GM12873 (cell line): ENCODE data around the gene PITX1.

Source experiments
- CTCF ChIP-seq: IDR thresholded peaks from 2 replicates; pipeline ENCODE4 v1.5.1; 2012; ENCODE audit warnings: low read depth, mild to moderate bottlenecking, moderate library complexity, low read length, control low read depth; ENCODE audit not compliant: insufficient read depth; ENCODE audit errors: missing control alignments

Gene PITX1

GRCh38 chr5:135047347-135047695 is 13.3 kb upstream of the PITX1 start:
- TF ChIP-seq CTCF, result no peak

DNA sequence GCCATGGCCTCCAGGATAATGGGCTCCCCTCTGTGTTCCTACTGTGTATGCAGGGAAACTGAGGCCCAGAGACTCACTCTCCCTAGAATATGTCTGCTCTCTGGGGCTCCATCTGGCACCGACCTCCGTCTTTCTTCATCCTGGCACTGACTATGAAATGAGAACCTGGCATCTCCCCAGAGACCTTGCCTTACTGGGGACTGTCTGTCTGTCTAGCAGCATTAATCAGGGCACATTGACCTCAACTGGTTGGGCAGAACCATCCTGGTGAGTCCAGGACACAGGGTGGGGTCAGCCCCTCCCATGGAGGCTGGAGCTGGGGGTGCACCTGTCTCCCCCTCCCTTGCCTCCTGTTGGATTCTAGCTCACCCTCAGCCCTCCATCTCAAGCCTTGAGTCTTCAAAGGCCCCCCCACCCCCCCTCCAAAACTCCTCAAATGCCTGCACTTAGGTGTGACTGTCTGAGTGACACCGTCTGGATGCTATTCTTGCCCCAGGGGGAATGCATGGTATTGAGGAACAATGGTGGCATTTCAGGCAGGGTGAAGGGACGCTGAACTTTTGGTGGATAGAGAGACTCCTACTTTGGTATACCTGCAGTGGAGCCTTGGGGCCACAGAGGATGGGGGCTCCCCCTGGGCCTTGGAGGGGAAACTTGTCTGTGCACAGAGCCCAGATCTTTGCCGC is 12.8 kb upstream of the PITX1 start:
- no peak for TF ChIP-seq CTCF

DNA sequence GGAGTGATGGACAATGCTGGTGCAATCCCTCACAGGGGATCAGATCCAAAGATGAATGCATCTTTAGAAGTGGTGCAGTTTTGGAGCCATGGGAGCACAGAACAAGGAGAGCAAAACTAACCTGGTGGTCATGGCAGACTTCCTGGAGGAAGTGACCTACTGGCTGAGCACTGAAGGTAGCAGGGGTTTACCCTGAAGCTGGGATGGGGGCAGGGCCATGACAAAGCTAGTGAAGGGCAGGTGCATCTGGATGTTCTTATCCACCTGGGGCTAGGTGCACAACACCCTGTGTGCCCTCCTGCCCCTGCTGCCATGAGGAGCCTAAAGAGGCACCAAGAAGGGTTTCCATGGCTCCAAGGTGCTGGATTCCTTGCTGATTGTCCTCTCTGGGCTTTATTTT is 11.5 kb upstream of the PITX1 start:
- no peak for TF ChIP-seq CTCF

DNA sequence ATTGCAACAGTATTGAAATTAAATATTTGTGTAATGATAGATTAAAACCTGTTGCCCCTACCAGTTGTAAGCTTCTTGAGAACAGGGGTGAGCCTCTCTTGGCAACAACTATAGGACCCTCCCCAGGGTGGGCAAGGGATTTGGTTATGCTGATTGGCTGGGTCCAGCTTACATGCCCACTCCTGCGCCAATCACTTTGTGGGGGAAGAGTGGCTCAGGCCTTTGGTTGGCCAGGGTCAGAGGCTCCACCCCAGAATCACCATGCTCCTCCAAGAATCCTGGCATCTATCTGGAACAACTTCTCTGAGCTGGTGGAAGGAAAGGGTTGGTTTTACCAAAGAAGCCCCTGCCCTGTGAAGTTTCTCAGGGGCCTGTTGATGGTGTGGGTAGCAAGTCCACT is 8.6 kb upstream of the PITX1 start:
- no peak for TF ChIP-seq CTCF

GRCh38 chr5:135041726-135042125 is 7.7 kb upstream of the PITX1 start:
- TF ChIP-seq CTCF, result no peak

- TF ChIP-seq CTCF, result no peak
Measured at GRCh38 chr5:135041145-135041587, 7.1 kb upstream of the PITX1 start.

DNA sequence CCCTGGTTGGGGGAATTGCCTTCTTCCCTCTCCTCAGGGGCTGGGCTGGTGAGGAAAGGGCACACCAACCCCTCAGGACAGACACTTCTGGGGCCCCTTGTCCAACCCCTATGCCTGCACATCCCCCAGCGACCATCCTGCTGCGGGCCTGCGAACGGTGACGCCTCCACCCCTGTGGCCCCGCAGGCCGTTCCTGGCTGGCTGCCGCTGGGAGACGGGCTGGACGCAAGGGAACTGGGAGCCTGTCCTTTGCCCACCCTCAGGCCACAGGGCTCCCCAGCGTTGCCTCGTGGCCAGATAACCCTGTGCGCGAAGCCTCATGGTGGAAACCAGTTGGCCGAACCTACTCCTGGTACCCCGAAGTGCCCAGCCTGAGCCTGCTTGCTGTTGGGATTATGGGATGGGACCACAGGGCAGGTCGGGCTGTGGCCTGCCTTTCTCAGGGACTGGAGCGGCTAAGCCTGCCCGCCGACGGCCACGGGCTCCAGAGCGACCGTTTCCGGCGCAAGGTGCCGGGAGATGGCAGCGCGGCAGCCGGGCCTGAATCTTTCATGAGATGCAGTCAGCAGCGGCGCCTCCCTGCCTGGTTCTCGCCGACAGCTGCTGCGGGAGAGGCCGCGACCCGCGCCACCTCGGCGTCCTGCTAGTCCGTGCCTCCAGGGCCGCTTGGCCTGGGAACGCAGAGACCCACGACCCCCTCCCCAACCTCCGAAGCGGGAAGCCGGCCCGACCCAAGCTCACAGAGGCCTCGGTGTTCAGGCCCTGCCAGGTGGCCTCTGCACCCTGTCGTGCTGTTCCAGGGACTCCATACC is 6.5 kb upstream of the PITX1 start:
- no peak for TF ChIP-seq CTCF
